Tibial nerve (tissue), 4 donors: ENCODE results near the gene RFX1. TPM values are rescaled to one million over a fixed set of nuclear protein-coding genes. Genes with fewer than 3 reads are reported as not detected.
"Not testable (repeated sequence)": the region's sequence is repeated elsewhere in the genome, so short reads cannot be mapped to it uniquely, and the experiment has no call there.

Experiments used
- DNase-seq, 2 donors: peaks; one replicate each; pipeline ENCODE4 v3.0.0-alpha.2; 2019; ENCODE audit warnings: low spot score in 2 of 2
- H3K27ac ChIP-seq, 4 donors: fragments of 200-600 bp; sonication (generic) in 3 of 4; one replicate each; pipeline ENCODE4 v1.5.1; 2017 to 2019; ENCODE audit warnings: mild to moderate bottlenecking in 1 of 4
- H3K27me3 ChIP-seq, 2 donors: fragments of 200-600 bp; sonication (generic) in 1 of 2; one replicate each; pipeline versions ENCODE4 v1.5.1 to v1.6.0; 2017 to 2019
- H3K36me3 ChIP-seq, 3 donors: fragments of 200-600 bp; sonication (generic); one replicate each; pipeline ENCODE4 v1.5.1; 2018 to 2019
- H3K4me1 ChIP-seq, 4 donors: fragments of 200-600 bp; sonication (generic) in 3 of 4; one replicate each; pipeline ENCODE4 v1.5.1; 2017 to 2019
- H3K4me3 ChIP-seq, 4 donors: fragments of 200-600 bp; sonication (generic) in 3 of 4; one replicate each; pipeline ENCODE4 v1.5.1; 2017 to 2019; ENCODE audit warnings: mild to moderate bottlenecking in 1 of 4, moderate library complexity in 1 of 4
- H3K9me3 ChIP-seq, 4 donors: fragments of 200-600 bp; sonication (generic) in 3 of 4; one replicate each; pipeline ENCODE4 v1.5.1; 2017 to 2019
- EP300 ChIP-seq, 2 donors: sonication (generic); formaldehyde crosslinking; IDR thresholded peaks; one replicate each; pipeline ENCODE4 v1.6.1; 2017; ENCODE audit warnings: antibody characterized with exemption in 2 of 2, mild to moderate bottlenecking in 1 of 2
- POLR2A ChIP-seq, 2 donors: fragments of 450-650 bp; IDR thresholded peaks; one replicate each; pipeline ENCODE4 v1.6.1; 2017; ENCODE audit warnings: antibody characterized with exemption in 2 of 2, mild to moderate bottlenecking in 2 of 2, moderate library complexity in 2 of 2
- WGBS, 2 donors: methylation state at CpG; one replicate each; pipeline ENCODE4 v1.1.5; 2018; 5-methylcytosine and 5-hydroxymethylcytosine counted together
- total RNA-seq, 4 donors: library from RNA; depleted of rRNA; stranded (reverse); fragments of >200 nt; gene quantifications; one replicate each; pipeline ENCODE4 v1.1.0, GENCODE V29; 2016
- TF ChIP-seq, protein P1 (sequence below), 5 experiments: fragments of 200-600 bp in 3 of 5; fragments of 450-650 bp in 2 of 5; sonication (generic) in 3 of 5; IDR thresholded peaks; one replicate each; pipeline ENCODE4 v1.5.1; 2016 to 2019; ENCODE audit warnings: antibody characterized with exemption in 5 of 5, mild to moderate bottlenecking in 3 of 5, moderate library complexity in 2 of 5

RFX1 gene
- total RNA-seq, 4 donors from 2014 or later, result 3.1 to 8.4 (median 6.0) TPM

DNA sequence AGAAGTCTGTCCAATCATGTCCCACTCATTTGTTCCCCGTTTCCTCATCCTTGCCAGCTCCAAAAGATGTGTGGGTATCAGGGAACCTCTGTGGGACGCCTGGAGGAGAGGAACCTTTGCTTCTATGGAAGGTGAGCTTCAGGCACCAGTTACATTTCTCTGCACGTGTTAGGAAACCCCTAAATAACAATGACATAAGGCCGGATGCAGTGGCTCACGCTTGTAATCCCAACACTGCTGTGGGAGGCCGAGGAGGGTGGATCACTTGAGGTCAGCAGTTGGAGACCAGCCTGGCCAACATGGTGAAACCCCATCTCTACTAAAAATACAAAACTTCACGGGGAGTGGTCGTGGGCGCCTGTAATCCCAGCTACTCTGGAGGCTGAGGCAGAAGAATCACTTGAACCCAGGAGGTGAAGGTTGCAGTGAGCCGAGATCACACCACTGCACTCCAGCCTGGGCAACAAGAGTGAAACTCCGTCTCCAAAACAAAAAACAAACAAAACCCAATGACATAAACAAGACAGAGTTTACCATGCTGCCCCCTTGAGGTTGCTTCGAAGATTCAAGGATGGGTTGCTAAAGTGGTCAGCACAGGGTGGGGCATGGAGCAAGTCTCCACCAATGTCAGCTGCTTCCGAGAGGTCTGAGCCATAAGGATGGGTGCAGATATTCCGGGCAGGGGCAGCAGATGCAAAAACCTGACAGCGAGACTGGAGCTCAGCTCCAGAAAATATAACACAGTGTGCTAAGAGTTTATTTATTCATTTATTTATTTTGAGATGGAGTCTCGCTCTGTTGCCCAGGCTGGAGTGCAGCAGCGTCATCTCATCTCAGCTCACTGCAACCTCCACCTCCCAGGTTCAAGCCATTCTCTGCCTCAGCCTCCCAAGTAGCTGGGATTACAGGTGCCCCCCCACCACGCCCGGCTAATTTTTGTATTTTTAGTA lies 36.8 kb upstream of the RFX1 start:
- 57 to 58% methylated on average over 19 of the region's 19 CpGs for WGBS, 2 donors
- DNase-seq, result peak in 1 of 2 donors; percentile 51
- TF ChIP-seq, protein P1, sequence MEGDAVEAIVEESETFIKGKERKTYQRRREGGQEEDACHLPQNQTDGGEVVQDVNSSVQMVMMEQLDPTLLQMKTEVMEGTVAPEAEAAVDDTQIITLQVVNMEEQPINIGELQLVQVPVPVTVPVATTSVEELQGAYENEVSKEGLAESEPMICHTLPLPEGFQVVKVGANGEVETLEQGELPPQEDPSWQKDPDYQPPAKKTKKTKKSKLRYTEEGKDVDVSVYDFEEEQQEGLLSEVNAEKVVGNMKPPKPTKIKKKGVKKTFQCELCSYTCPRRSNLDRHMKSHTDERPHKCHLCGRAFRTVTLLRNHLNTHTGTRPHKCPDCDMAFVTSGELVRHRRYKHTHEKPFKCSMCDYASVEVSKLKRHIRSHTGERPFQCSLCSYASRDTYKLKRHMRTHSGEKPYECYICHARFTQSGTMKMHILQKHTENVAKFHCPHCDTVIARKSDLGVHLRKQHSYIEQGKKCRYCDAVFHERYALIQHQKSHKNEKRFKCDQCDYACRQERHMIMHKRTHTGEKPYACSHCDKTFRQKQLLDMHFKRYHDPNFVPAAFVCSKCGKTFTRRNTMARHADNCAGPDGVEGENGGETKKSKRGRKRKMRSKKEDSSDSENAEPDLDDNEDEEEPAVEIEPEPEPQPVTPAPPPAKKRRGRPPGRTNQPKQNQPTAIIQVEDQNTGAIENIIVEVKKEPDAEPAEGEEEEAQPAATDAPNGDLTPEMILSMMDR (IDR thresholded peaks at IDR 0.05), result peak; percentile 30 to 62 (median 46)
- not testable (repeated sequence) for H3K4me3 ChIP-seq, H3K27me3 ChIP-seq, H3K36me3 ChIP-seq, H3K4me1 ChIP-seq, H3K9me3 ChIP-seq
- peak overlapping the region in 1 of 4 donors; percentile 26 for H3K27ac ChIP-seq

GRCh38 chr19:14039181-14039580 lies 33.1 kb upstream of the RFX1 start:
- no peaks in the 10 kb centered on the region for H3K36me3 ChIP-seq
- H3K4me1 ChIP-seq, result peaks cover 0 to 7% (median 3%) of the 10 kb centered on the region in 4 donors
- no peak for TF ChIP-seq EP300 (IDR thresholded peaks at IDR 0.05)
- TF ChIP-seq, protein P1 (IDR thresholded peaks at IDR 0.05), result no peak
- TF ChIP-seq POLR2A (IDR thresholded peaks at IDR 0.05), result no peak
- no peak overlapping the region for H3K27ac ChIP-seq
- no peaks in the 10 kb centered on the region for H3K9me3 ChIP-seq
- DNase-seq, result no peak
- no peak overlapping the region for H3K4me3 ChIP-seq
- 86 to 90% methylated on average over 7 of the region's 7 CpGs for WGBS, 2 donors
- no peaks in the 10 kb centered on the region for H3K27me3 ChIP-seq

GRCh38 chr19:14035706-14036105 lies 29.6 kb upstream of the RFX1 start:
- Histone ChIP-seq H3K9me3 (no peaks in the 10 kb centered on the region), H3K27me3 (peaks cover 0 to 17% of the 10 kb centered on the region in 2 donors), H3K27ac (no peak overlapping the region), H3K36me3 (no peaks in the 10 kb centered on the region), H3K4me1 (peaks cover 0 to 16% (median 8%) of the 10 kb centered on the region in 4 donors), H3K4me3 (no peak overlapping the region)
- TF ChIP-seq POLR2A (IDR thresholded peaks at IDR 0.05), result no peak
- TF ChIP-seq EP300 (IDR thresholded peaks at IDR 0.05), result no peak
- TF ChIP-seq, protein P1 (IDR thresholded peaks at IDR 0.05), result no peak
- WGBS, 2 donors, result 70 to 73% methylated on average over 7 of the region's 7 CpGs
- no peak for DNase-seq

DNA sequence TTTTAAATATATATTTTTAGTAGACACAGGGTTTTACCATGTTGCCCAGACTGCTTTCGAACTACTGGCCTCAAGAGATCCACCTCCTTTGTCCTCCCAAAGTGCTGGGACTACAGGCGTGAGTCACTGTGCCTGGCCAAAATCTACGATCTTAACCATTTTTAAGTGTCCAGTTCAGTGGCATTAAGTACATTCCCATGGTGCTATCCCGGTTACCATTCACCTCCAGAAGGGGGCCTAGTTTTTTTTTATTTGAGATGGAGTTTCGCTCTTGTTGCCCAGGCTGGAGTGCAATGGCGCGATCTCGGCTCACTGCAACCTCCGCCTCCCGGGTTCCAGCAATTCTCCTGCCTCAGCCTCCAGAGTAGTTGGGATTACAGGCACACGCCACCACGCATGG lies 29.0 kb upstream of the RFX1 start:
- H3K9me3 ChIP-seq, DNase-seq, H3K36me3 ChIP-seq, H3K27ac ChIP-seq, H3K4me3 ChIP-seq: not testable (repeated sequence)
- Histone ChIP-seq H3K4me1 (peaks cover 0 to 16% (median 8%) of the 10 kb centered on the region in 4 donors), H3K27me3 (peaks cover 0 to 19% of the 10 kb centered on the region in 2 donors)
- WGBS, 2 donors, result 87 to 89% methylated on average over 12 of the region's 12 CpGs

GRCh38 chr19:14033946-14034345 lies 27.8 kb upstream of the RFX1 start:
- TF ChIP-seq EP300 (IDR thresholded peaks at IDR 0.05) (no peak), POLR2A (IDR thresholded peaks at IDR 0.05) (no peak)
- TF ChIP-seq, protein P1 (IDR thresholded peaks at IDR 0.05), result no peak
- H3K9me3 ChIP-seq, result no peaks in the 10 kb centered on the region
- no peak for DNase-seq
- H3K27ac ChIP-seq, result no peak overlapping the region
- H3K36me3 ChIP-seq, result no peaks in the 10 kb centered on the region
- peaks cover 0 to 19% of the 10 kb centered on the region in 2 donors for H3K27me3 ChIP-seq
- WGBS, 2 donors, result 87 to 96% methylated on average over 2 of the region's 2 CpGs
- no peak overlapping the region for H3K4me3 ChIP-seq
- H3K4me1 ChIP-seq, result peaks cover 0 to 16% (median 8%) of the 10 kb centered on the region in 4 donors
